ENCODE results near the gene FAM3D. TPM values are rescaled to one million over a fixed set of nuclear protein-coding genes. Genes with fewer than 3 reads are reported as not detected.
A peak's percentile ranks its signal among the peaks of the same experiment; 100 is the strongest.

The FAM3D gene
- total RNA-seq, 1 experiment from 2014 or later: not detected

DNA sequence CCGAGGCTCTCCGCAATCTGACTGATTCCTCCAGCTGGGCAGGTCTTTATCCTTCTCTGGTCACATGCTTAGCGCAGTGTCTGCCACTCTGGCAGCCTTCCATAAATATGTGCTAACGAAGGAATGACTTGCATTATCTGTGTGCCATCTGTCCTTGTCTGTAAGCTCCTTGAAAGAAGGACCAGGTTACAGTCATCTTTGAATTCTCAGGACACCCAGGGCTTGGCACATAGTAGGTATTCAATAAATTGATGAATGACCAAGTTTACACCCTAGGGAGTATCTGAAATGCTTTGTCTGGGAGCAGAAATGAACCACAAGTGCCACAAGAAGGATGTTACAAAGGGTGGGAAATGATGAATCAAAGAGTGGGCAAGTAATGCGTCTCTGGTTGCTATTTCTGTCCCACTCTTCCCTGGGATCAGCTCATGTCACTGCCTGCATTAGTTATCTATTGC is 16.5 kb upstream of the FAM3D start:
- no peaks in the 10 kb centered on the region for H3K36me3 ChIP-seq (ENCODE audit: insufficient read depth, low read length, poor library complexity, severe bottlenecking)
- BruUV-seq (replicated peaks): no TSS peak
- H3K9me3 ChIP-seq (ENCODE audit: low read depth, low read length, poor library complexity, severe bottlenecking): no peaks in the 10 kb centered on the region
- intact Hi-C loops (cut with micrococcal nuclease; ENCODE audit: unreplicated experiment): no loop called here
- ChIA-PET CTCF (no interaction called here), POLR2A (ENCODE audit: low non-redundant PET) (no interaction called here)
- peaks cover 11% of the 10 kb centered on the region for H3K27me3 ChIP-seq (replicated peaks; ENCODE audit: insufficient read depth, low read depth, low read length, poor library complexity)
- no peak overlapping the region for H3K27ac ChIP-seq (ENCODE audit: low read depth, low read length, poor library complexity, severe bottlenecking)
- DNase-seq (ENCODE audit: low spot score): peak; percentile 2
- no peak overlapping the region for H3K4me3 ChIP-seq (ENCODE audit: low read depth, low read length, poor library complexity, severe bottlenecking)
- TF ChIP-seq EZH2 (IDR thresholded peaks at IDR 0.05; ENCODE audit: borderline replicate concordance, low read depth, low read length, poor library complexity, severe bottlenecking): no peak
- TF ChIP-seq, protein P1, sequence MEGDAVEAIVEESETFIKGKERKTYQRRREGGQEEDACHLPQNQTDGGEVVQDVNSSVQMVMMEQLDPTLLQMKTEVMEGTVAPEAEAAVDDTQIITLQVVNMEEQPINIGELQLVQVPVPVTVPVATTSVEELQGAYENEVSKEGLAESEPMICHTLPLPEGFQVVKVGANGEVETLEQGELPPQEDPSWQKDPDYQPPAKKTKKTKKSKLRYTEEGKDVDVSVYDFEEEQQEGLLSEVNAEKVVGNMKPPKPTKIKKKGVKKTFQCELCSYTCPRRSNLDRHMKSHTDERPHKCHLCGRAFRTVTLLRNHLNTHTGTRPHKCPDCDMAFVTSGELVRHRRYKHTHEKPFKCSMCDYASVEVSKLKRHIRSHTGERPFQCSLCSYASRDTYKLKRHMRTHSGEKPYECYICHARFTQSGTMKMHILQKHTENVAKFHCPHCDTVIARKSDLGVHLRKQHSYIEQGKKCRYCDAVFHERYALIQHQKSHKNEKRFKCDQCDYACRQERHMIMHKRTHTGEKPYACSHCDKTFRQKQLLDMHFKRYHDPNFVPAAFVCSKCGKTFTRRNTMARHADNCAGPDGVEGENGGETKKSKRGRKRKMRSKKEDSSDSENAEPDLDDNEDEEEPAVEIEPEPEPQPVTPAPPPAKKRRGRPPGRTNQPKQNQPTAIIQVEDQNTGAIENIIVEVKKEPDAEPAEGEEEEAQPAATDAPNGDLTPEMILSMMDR (conservative IDR thresholded peaks at IDR 0.05; ENCODE audit: low read depth, low read length): no peak
- no peaks in the 10 kb centered on the region for H3K4me1 ChIP-seq (ENCODE audit: insufficient read depth, low read length, poor library complexity, severe bottlenecking)

DNA sequence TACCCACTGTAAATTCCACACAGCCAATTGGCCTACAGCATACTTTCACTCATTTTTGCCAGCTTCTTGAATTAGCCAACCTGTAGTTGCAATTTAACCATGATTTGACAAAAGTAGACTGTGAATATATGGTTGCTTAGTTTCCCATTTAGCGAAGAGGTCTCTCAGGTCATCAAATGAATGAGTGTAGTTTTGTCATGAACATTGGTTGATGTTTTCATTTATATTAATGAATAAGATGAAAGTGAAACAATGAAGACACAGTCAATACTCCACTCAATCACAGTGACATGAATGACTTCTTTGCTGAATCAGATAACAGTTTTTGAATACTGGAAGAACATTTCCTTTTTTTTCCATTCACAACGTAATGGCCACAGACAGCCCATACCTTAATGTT is 15.3 kb upstream of the FAM3D start:
- Histone ChIP-seq H3K4me3 (ENCODE audit: low read depth, low read length, poor library complexity, severe bottlenecking) (no peak overlapping the region), H3K27ac (ENCODE audit: low read depth, low read length, poor library complexity, severe bottlenecking) (no peak overlapping the region), H3K27me3 (replicated peaks; ENCODE audit: insufficient read depth, low read depth, low read length, poor library complexity) (peaks cover 11% of the 10 kb centered on the region), H3K9me3 (ENCODE audit: low read depth, low read length, poor library complexity, severe bottlenecking) (no peaks in the 10 kb centered on the region), H3K36me3 (ENCODE audit: insufficient read depth, low read length, poor library complexity, severe bottlenecking) (no peaks in the 10 kb centered on the region), H3K4me1 (ENCODE audit: insufficient read depth, low read length, poor library complexity, severe bottlenecking) (no peaks in the 10 kb centered on the region)
- DNase-seq (ENCODE audit: low spot score): no peak
- ChIA-PET POLR2A (ENCODE audit: low non-redundant PET) (no interaction called here), CTCF (no interaction called here)
- TF ChIP-seq, protein P1 (conservative IDR thresholded peaks at IDR 0.05; ENCODE audit: low read depth, low read length): no peak
- no peak for TF ChIP-seq EZH2 (IDR thresholded peaks at IDR 0.05; ENCODE audit: borderline replicate concordance, low read depth, low read length, poor library complexity, severe bottlenecking)
- intact Hi-C loops (cut with micrococcal nuclease; ENCODE audit: unreplicated experiment): no loop called here
- no TSS peak for BruUV-seq (replicated peaks)

DNA sequence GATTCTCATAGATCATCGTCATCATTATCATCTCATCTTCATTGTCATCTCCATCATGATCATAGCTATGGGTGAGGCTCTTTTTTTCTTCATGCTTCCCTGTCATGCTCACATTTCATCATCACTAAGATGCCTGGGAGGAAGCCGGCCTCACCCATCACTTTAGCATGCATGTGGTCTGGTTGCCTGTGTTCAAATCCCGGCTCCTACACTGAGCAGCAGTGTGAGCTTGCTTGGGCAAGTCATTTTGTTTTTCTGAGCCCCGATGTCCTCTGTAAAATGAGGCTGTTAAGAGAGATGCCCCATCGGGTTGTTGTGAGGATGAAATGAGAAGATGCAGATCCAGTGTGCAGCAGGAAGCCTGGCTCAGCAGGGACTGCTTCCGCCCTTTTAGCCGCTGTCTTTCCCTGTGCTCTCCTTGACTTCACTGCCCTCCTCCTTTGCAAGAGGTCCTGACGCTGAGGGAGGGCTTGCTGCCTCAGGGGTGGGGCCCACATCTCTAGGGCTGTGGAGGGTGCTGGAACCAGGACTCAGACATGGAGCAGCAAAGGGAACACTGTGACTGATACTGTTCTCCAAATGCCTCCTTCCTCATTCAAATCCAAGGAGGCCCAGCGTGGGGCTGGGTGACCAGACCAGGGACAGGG is 14.4 kb upstream of the FAM3D start:
- no peak for DNase-seq (ENCODE audit: low spot score)
- peaks cover 16% of the 10 kb centered on the region for H3K27me3 ChIP-seq (replicated peaks; ENCODE audit: insufficient read depth, low read depth, low read length, poor library complexity)
- ChIA-PET CTCF (no interaction called here), POLR2A (ENCODE audit: low non-redundant PET) (no interaction called here)
- H3K4me1 ChIP-seq (ENCODE audit: insufficient read depth, low read length, poor library complexity, severe bottlenecking): no peaks in the 10 kb centered on the region
- intact Hi-C loops (cut with micrococcal nuclease; ENCODE audit: unreplicated experiment): no loop called here
- no peaks in the 10 kb centered on the region for H3K9me3 ChIP-seq (ENCODE audit: low read depth, low read length, poor library complexity, severe bottlenecking)
- BruUV-seq (replicated peaks): no TSS peak
- H3K36me3 ChIP-seq (ENCODE audit: insufficient read depth, low read length, poor library complexity, severe bottlenecking): no peaks in the 10 kb centered on the region
- TF ChIP-seq, protein P1 (conservative IDR thresholded peaks at IDR 0.05; ENCODE audit: low read depth, low read length): no peak
- TF ChIP-seq EZH2 (IDR thresholded peaks at IDR 0.05; ENCODE audit: borderline replicate concordance, low read depth, low read length, poor library complexity, severe bottlenecking): no peak
- no peak overlapping the region for H3K27ac ChIP-seq (ENCODE audit: low read depth, low read length, poor library complexity, severe bottlenecking)
- no peak overlapping the region for H3K4me3 ChIP-seq (ENCODE audit: low read depth, low read length, poor library complexity, severe bottlenecking)
